ENCODE measurements around the gene PIWIL1. TPM values are rescaled to one million over a fixed set of nuclear protein-coding genes. Genes with fewer than 3 reads are reported as not detected.

PIWIL1 gene
- total RNA-seq, result 0.31 TPM
- polyA plus RNA-seq (ENCODE audit: insufficient read depth, low read depth, low replicate concordance), result 0.15 TPM
- long read RNA-seq, donor 1, result 0 reads
- long read RNA-seq, donor 2, result 0 reads
- long read RNA-seq, donor 3, result 0 reads
- long read RNA-seq, donor 4, result 0 reads
- long read RNA-seq, donor 5, result 0 reads
- long read RNA-seq, donor 6, result 0 reads
- long read RNA-seq, donor 7, result 0 reads
- long read RNA-seq, donor 8, result 0 reads
- long read RNA-seq, donor 9, result 0 reads
- long read RNA-seq, donor 10, result 0 reads

GRCh38 chr12:130337488-130338303 lies at the start of gene PIWIL1:
Gene PIWIL1, plus strand, starts transcription at chr12:130337887. Its CDS starts 4,705 bp downstream, at chr12:130342592.
- H3K36me3 ChIP-seq (ENCODE audit: control insufficient read depth in 2 of 3, insufficient read depth in 3 of 3, low read length in 3 of 3), result no peaks in the 10 kb centered on the region
- no peak within 1 kb of the TSS for H3K27ac ChIP-seq (ENCODE audit: low read depth in 2 of 2, low read length in 2 of 2)
- no peak within 1 kb of the TSS for H3K9ac ChIP-seq (ENCODE audit: low read length in 3 of 3)
- DNase-seq (peak in 2 of 5 donors; percentile 69 to 72), FAIRE-seq (no peak)
- TF ChIP-seq CTCF (IDR thresholded peaks at IDR 0.05; ENCODE audit: borderline replicate concordance, extremely low read depth, insufficient read depth), result no peak
- H3K4me3 ChIP-seq (ENCODE audit: low read length in 3 of 3), result no peak within 1 kb of the TSS
- H3K9me3 ChIP-seq (ENCODE audit: control insufficient read depth in 2 of 3, insufficient read depth in 1 of 3, low read length in 3 of 3), result peaks cover 0 to 7% (median 0%) of the 10 kb centered on the region in 3 donors
- no peaks in the 10 kb centered on the region for H3K4me1 ChIP-seq (ENCODE audit: control insufficient read depth in 2 of 3, insufficient read depth in 2 of 3, low read depth in 1 of 3, low read length in 3 of 3)
- H3K27me3 ChIP-seq (ENCODE audit: control insufficient read depth, insufficient read depth, low read length), result peaks cover 16% of the 10 kb centered on the region
- intact Hi-C loops (cut with DNase I), result loop anchor here (5.0 kb wide), 1 partner anchor 290 kb away; no protein-coding TSS in a partner anchor

- TF ChIP-seq CTCF (IDR thresholded peaks at IDR 0.05; ENCODE audit: borderline replicate concordance, extremely low read depth, insufficient read depth), result no peak
- H3K27me3 ChIP-seq (ENCODE audit: control insufficient read depth, insufficient read depth, low read length), result no peaks in the 10 kb centered on the region
- H3K27ac ChIP-seq (ENCODE audit: low read depth in 2 of 2, low read length in 2 of 2), result no peak overlapping the region
- H3K9ac ChIP-seq (ENCODE audit: low read length in 3 of 3), result no peak overlapping the region
- intact Hi-C loops (cut with DNase I), result no loop called here
- no peak for FAIRE-seq
- H3K9me3 ChIP-seq (ENCODE audit: control insufficient read depth in 2 of 3, insufficient read depth in 1 of 3, low read length in 3 of 3), result peaks cover 0 to 10% (median 0%) of the 10 kb centered on the region in 3 donors
- no peaks in the 10 kb centered on the region for H3K36me3 ChIP-seq (ENCODE audit: control insufficient read depth in 2 of 3, insufficient read depth in 3 of 3, low read length in 3 of 3)
- no peaks in the 10 kb centered on the region for H3K4me1 ChIP-seq (ENCODE audit: control insufficient read depth in 2 of 3, insufficient read depth in 2 of 3, low read depth in 1 of 3, low read length in 3 of 3)
- H3K4me3 ChIP-seq (ENCODE audit: low read length in 3 of 3), result no peak overlapping the region
- no peak for DNase-seq
Observed at GRCh38 chr12:130288206-130288605, 49.5 kb upstream of the PIWIL1 start.

- TF ChIP-seq CTCF (IDR thresholded peaks at IDR 0.05; ENCODE audit: borderline replicate concordance, extremely low read depth, insufficient read depth), result no peak
- no peak for FAIRE-seq
- peaks cover 0 to 13% (median 0%) of the 10 kb centered on the region in 3 donors for H3K9me3 ChIP-seq (ENCODE audit: control insufficient read depth in 2 of 3, insufficient read depth in 1 of 3, low read length in 3 of 3)
Observed at GRCh38 chr12:130288691-130289090, 49.0 kb upstream of the PIWIL1 start.

More at GRCh38 chr12:130288691-130289090, 49.0 kb upstream of the PIWIL1 start:
- peak in 1 of 5 donors; percentile 19 for DNase-seq
- no peak overlapping the region for H3K9ac ChIP-seq (ENCODE audit: low read length in 3 of 3)
- no peaks in the 10 kb centered on the region for H3K4me1 ChIP-seq (ENCODE audit: control insufficient read depth in 2 of 3, insufficient read depth in 2 of 3, low read depth in 1 of 3, low read length in 3 of 3)
- no peaks in the 10 kb centered on the region for H3K36me3 ChIP-seq (ENCODE audit: control insufficient read depth in 2 of 3, insufficient read depth in 3 of 3, low read length in 3 of 3)
- H3K4me3 ChIP-seq (ENCODE audit: low read length in 3 of 3), result no peak overlapping the region
- no peak overlapping the region for H3K27ac ChIP-seq (ENCODE audit: low read depth in 2 of 2, low read length in 2 of 2)
- intact Hi-C loops (cut with DNase I), result no loop called here
- H3K27me3 ChIP-seq (ENCODE audit: control insufficient read depth, insufficient read depth, low read length), result no peaks in the 10 kb centered on the region
